CD14-positive monocyte (primary cell): ENCODE measurements around the gene CXCL11. TPM values are rescaled to one million over a fixed set of nuclear protein-coding genes. Genes with fewer than 3 reads are reported as not detected.

Source experiments
- DNase-seq, 3 donors: peaks; one replicate each; pipeline ENCODE4 v3.0.0-alpha.2; 2011 to 2022
- H2AFZ ChIP-seq: 2 replicates; pipeline ENCODE4 v1.6.0; 2012; ENCODE audit warnings: mild to moderate bottlenecking, low read depth, low read length, inconsistent platforms; ENCODE audit not compliant: insufficient read depth, poor library complexity, severe bottlenecking
- H3K27ac ChIP-seq, 2 donors: 1 replicate in 1 of 2; 2 replicates in 1 of 2; pipeline ENCODE4 v1.5.1; 2012 to 2013; ENCODE audit warnings: low read length in 2 of 2, control low read depth in 1 of 2, inconsistent platforms in 1 of 2, low read depth in 1 of 2, mild to moderate bottlenecking in 1 of 2
- H3K27me3 ChIP-seq, 2 donors: one replicate each; pipeline versions ENCODE4 v1.6.0 to v1.6.1; 2011 to 2013; ENCODE audit warnings: low read length in 2 of 2; ENCODE audit not compliant: control insufficient read depth in 2 of 2, insufficient read depth in 2 of 2
- H3K36me3 ChIP-seq, 2 donors: replicated peaks in 1 of 2; 1 replicate in 1 of 2; 2 replicates in 1 of 2; pipeline versions ENCODE4 v1.5.1 to v1.6.1; 2012 to 2013; ENCODE audit warnings: low read length in 2 of 2, control low read depth in 1 of 2, inconsistent platforms in 1 of 2, mild to moderate bottlenecking in 1 of 2; ENCODE audit not compliant: insufficient read depth in 2 of 2, control insufficient read depth in 1 of 2
- H3K4me1 ChIP-seq, 2 donors: 1 replicate in 1 of 2; 2 replicates in 1 of 2; pipeline versions ENCODE4 v1.5.1 to v1.6.1; 2012 to 2013; ENCODE audit warnings: low read length in 2 of 2, control low read depth in 1 of 2, inconsistent platforms in 1 of 2, mild to moderate bottlenecking in 1 of 2, moderate library complexity in 1 of 2; ENCODE audit not compliant: insufficient read depth in 2 of 2, control insufficient read depth in 1 of 2
- H3K4me2 ChIP-seq: replicated peaks from 2 replicates; pipeline ENCODE3; 2012; ENCODE audit warnings: low read length, moderate library complexity, mild to moderate bottlenecking; ENCODE audit not compliant: poor library complexity, severe bottlenecking; ENCODE audit errors: extremely low read depth
- H3K4me3 ChIP-seq, 3 experiments: fragments of 200-600 bp in 1 of 3; sonication (generic) in 1 of 3; replicated peaks in 1 of 3; 1 replicate in 2 of 3; 2 replicates in 1 of 3; pipeline ENCODE4 v1.5.1; 2011 to 2013; ENCODE audit warnings: low read length in 3 of 3, mild to moderate bottlenecking in 3 of 3, control low read depth in 2 of 3, low read depth in 2 of 3, inconsistent platforms in 1 of 3, moderate library complexity in 1 of 3
- H3K79me2 ChIP-seq: 2 replicates; pipeline ENCODE4 v1.6.0; 2012; ENCODE audit warnings: mild to moderate bottlenecking, control low read depth, inconsistent platforms, low read length, moderate library complexity; ENCODE audit not compliant: insufficient read depth
- H3K9ac ChIP-seq: 2 replicates; pipeline ENCODE4 v1.6.0; 2017; ENCODE audit warnings: low read length, mild to moderate bottlenecking; ENCODE audit not compliant: insufficient read depth, poor library complexity, severe bottlenecking
- H3K9me3 ChIP-seq, 2 donors: replicated peaks in 1 of 2; 1 replicate in 1 of 2; 2 replicates in 1 of 2; pipeline versions ENCODE4 v1.5.1 to v1.6.1; 2012 to 2013; ENCODE audit warnings: low read length in 2 of 2, control low read depth in 1 of 2; ENCODE audit not compliant: control insufficient read depth in 1 of 2, insufficient read depth in 1 of 2
- H4K20me1 ChIP-seq: 2 replicates; pipeline ENCODE4 v1.6.0; 2012; ENCODE audit warnings: mild to moderate bottlenecking, low read length, control low read depth, moderate library complexity; ENCODE audit not compliant: insufficient read depth
- H3K27ac Mint-ChIP-seq, 7 donors: one replicate each; pipeline ENCODE4 v1.8.0; 2020; ENCODE audit warnings: mild to moderate bottlenecking in 7 of 7, mixed read lengths in 7 of 7, moderate library complexity in 6 of 7, inconsistent platforms in 2 of 7
- H3K27me3 Mint-ChIP-seq, 3 donors: one replicate each; pipeline ENCODE4 v1.8.0; 2021 to 2022; ENCODE audit warnings: low read depth in 3 of 3, mild to moderate bottlenecking in 3 of 3, mixed read lengths in 3 of 3, moderate library complexity in 3 of 3, inconsistent platforms in 1 of 3
- H3K36me3 Mint-ChIP-seq, 2 donors: one replicate each; pipeline ENCODE4 v1.8.0; 2020; ENCODE audit warnings: mixed read lengths in 2 of 2, inconsistent platforms in 1 of 2, mild to moderate bottlenecking in 1 of 2
- H3K4me1 Mint-ChIP-seq: one replicate; pipeline ENCODE4 v1.8.0; 2020; ENCODE audit warnings: mild to moderate bottlenecking, mixed read lengths
- H3K4me3 Mint-ChIP-seq, 2 donors: one replicate each; pipeline ENCODE4 v1.8.0; 2020; ENCODE audit warnings: mild to moderate bottlenecking in 2 of 2, mixed read lengths in 2 of 2, moderate library complexity in 1 of 2
- H3K9me3 Mint-ChIP-seq, 7 donors: one replicate each; pipeline ENCODE4 v1.8.0; 2020 to 2022; ENCODE audit warnings: mixed read lengths in 7 of 7, mild to moderate bottlenecking in 6 of 7, moderate library complexity in 6 of 7, inconsistent platforms in 2 of 7
- CTCF ChIP-seq: fragments of 200-600 bp; IDR thresholded peaks from one replicate; pipeline ENCODE4 v1.8.0; 2022; ENCODE audit warnings: antibody characterized with exemption, mild to moderate bottlenecking
- WGBS: methylation state at CpG from one replicate; pipeline ENCODE4 v1.1.5; 2013; ENCODE audit warnings: missing lambda C conversion rate; ENCODE audit not compliant: insufficient coverage; 5-methylcytosine and 5-hydroxymethylcytosine counted together
- intact Hi-C, 2 donors: fragments of 100-400 bp; cut with micrococcal nuclease; formaldehyde crosslinking; loops; one replicate each; pipeline versions ENCODE4 v1.15.0 to v1.15.1; 2023
- polyA plus RNA-seq, 3 donors: library from polyadenylated mRNA; depleted of rRNA in 1 of 3; unstranded in 2 of 3; stranded (reverse) in 1 of 3; fragments of 300-500 nt in 2 of 3; fragments of >200 nt in 1 of 3; fragmentation: Illumina TruSeq in 2 of 3; gene quantifications; 1 replicate in 2 of 3; 2 replicates in 1 of 3; pipeline ENCODE4 v1.2.3, GENCODE V29; 2012 to 2021

CXCL11 gene
- polyA plus RNA-seq, 3 donors, result 0.15 to 0.36 (median 0.25) TPM

GRCh38 chr4:75989846-75990528 lies 45.9 kb downstream of the CXCL11 start:
- H3K27ac Mint-ChIP-seq, result peak overlapping the region; percentile 83 to 95 (median 88)
- H3K36me3 Mint-ChIP-seq, result peaks cover 10 to 12% of the 10 kb centered on the region in 2 donors
- Histone ChIP-seq H3K4me1 (peaks cover 23 to 24% of the 10 kb centered on the region in 2 donors), H3K27me3 (peaks cover 0 to 2% of the 10 kb centered on the region in 2 donors), H3K9ac (peak overlapping the region; percentile 89), H3K79me2 (peaks cover 59% of the 10 kb centered on the region), H2AFZ (peak overlapping the region; percentile 96), H3K4me2 (peak overlapping the region; percentile 91), H3K4me3 (peak overlapping the region; percentile 77 to 97 (median 94)), H3K27ac (peak overlapping the region; percentile 74 to 88), H3K36me3 (peaks cover 0 to 6% of the 10 kb centered on the region in 2 donors), H3K9me3 (no peaks in the 10 kb centered on the region), H4K20me1 (peaks cover 33% of the 10 kb centered on the region)
- TF ChIP-seq CTCF, result no peak
- peaks cover 1 to 5% (median 1%) of the 10 kb centered on the region in 3 donors for H3K27me3 Mint-ChIP-seq
- H3K4me3 Mint-ChIP-seq, result peak overlapping the region; percentile 88 to 94
- no peak for DNase-seq
- WGBS, result 0% methylated on average over 8 of the region's 20 CpGs
- no peaks in the 10 kb centered on the region for H3K9me3 Mint-ChIP-seq
- H3K4me1 Mint-ChIP-seq, result peaks cover 31% of the 10 kb centered on the region
- intact Hi-C loops, result loop anchor here (2.0 to 5.0 kb wide), 2 partner anchors 157 to 159 kb away; partner anchors contain the start of gene NUP54 (in 2 of the 2)

- Histone ChIP-seq H3K9ac (no peak overlapping the region), H3K9me3 (no peaks in the 10 kb centered on the region), H3K4me3 (no peak overlapping the region), H3K4me1 (peaks cover 15 to 16% of the 10 kb centered on the region in 2 donors), H3K79me2 (peaks cover 63% of the 10 kb centered on the region), H3K36me3 (peaks cover 17 to 31% of the 10 kb centered on the region in 2 donors), H3K4me2 (no peak overlapping the region), H2AFZ (no peak overlapping the region), H3K27me3 (no peaks in the 10 kb centered on the region), H3K27ac (no peak overlapping the region), H4K20me1 (peaks cover 50% of the 10 kb centered on the region)
- DNase-seq, result no peak
- H3K36me3 Mint-ChIP-seq, result peaks cover 37 to 47% of the 10 kb centered on the region in 2 donors
- H3K4me1 Mint-ChIP-seq, result peaks cover 27% of the 10 kb centered on the region
- peaks cover 0 to 2% (median 0%) of the 10 kb centered on the region in 7 donors for H3K9me3 Mint-ChIP-seq
- intact Hi-C loops, result no loop called here
- WGBS, result 89% methylated on average over 3 of the region's 3 CpGs
- H3K27ac Mint-ChIP-seq, result no peak overlapping the region
- H3K27me3 Mint-ChIP-seq, result no peaks in the 10 kb centered on the region
- TF ChIP-seq CTCF, result no peak
- H3K4me3 Mint-ChIP-seq, result no peak overlapping the region
Observed at GRCh38 chr4:75985116-75985515, 50.8 kb downstream of the CXCL11 start.

Other genes with a start within 250 kb of the CXCL11 start
- gene PPEF2, start 133.6 kb downstream of the CXCL11 start, polyA plus RNA-seq, result under 1 TPM in 1 of 3 donors, not detected in 2; 0.25 TPM
- 100 to 1,000 TPM; 170 to 308 (median 231) TPM for gene NAAA, start 95.1 kb downstream of the CXCL11 start, polyA plus RNA-seq
- 10 to 100 TPM in 2 of 3 donors, 1 to 10 TPM in 1; 8.9 to 38.1 (median 20.7) TPM for gene SDAD1, start 45.1 kb downstream of the CXCL11 start, polyA plus RNA-seq
- under 1 TPM; 0.46 to 0.95 (median 0.55) TPM for gene CXCL9, start 28.6 kb downstream of the CXCL11 start, polyA plus RNA-seq
- 10 to 100 TPM in 2 of 3 donors, 1 to 10 TPM in 1; 5.5 to 16.5 (median 16.3) TPM for gene CXCL10, start 12.6 kb downstream of the CXCL11 start, polyA plus RNA-seq
- not detected for gene ART3, start 38.6 kb upstream of the CXCL11 start, polyA plus RNA-seq
- gene NUP54, start 112.3 kb upstream of the CXCL11 start, polyA plus RNA-seq, result 10 to 100 TPM; 15.0 to 25.0 (median 16.2) TPM
- gene SCARB2, start 177.8 kb upstream of the CXCL11 start, polyA plus RNA-seq, result 10 to 100 TPM; 36.8 to 73.0 (median 53.5) TPM
- under 1 TPM in 1 of 3 donors, not detected in 2; 0.31 TPM for gene FAM47E, start 215.7 kb upstream of the CXCL11 start, polyA plus RNA-seq